Spleen (tissue), 7 donors: ENCODE measurements around the gene POP4.

Source experiments
- CTCF ChIP-seq, 11 experiments: fragments of 200-600 bp in 7 of 11; fragments of 450-650 bp in 4 of 11; sonication (generic) in 4 of 11; IDR thresholded peaks in 8 of 11; conservative IDR thresholded peaks in 3 of 11; 1 replicate in 7 of 11; 2 replicates in 4 of 11; pipeline versions ENCODE4 v1.4.0 to v1.8.0; 2016 to 2021; ENCODE audit warnings: antibody characterized with exemption in 11 of 11, inconsistent platforms in 4 of 11, mild to moderate bottlenecking in 1 of 11
- POLR2A ChIP-seq, 3 donors: fragments of 450-650 bp; IDR thresholded peaks; one replicate each; pipeline ENCODE4 v1.5.1; 2017; ENCODE audit warnings: antibody characterized with exemption in 3 of 3, mild to moderate bottlenecking in 1 of 3
- POLR2AphosphoS5 ChIP-seq, 3 donors: sonication (generic); formaldehyde crosslinking; IDR thresholded peaks; one replicate each; pipeline ENCODE4 v1.5.1; 2017; ENCODE audit warnings: antibody characterized with exemption in 3 of 3
- donor health status: DM: no; HTN: no; CAD: no; lungs with moderate emphysema.
- donor health status: DM: no; HTN: no; CAD: no.
- donor health status: DM: no; HTN: no; CAD: no.

- no peak for TF ChIP-seq CTCF (IDR thresholded peaks at IDR 0.05 in 8 of 11, conservative IDR thresholded peaks at IDR 0.05 in 3 of 11)
- no peak for TF ChIP-seq POLR2A (IDR thresholded peaks at IDR 0.05)
- no peak for TF ChIP-seq POLR2AphosphoS5 (IDR thresholded peaks at IDR 0.05)
Measured at GRCh38 chr19:29569038-29569911, 36.8 kb upstream of the POP4 start.
